Upper lobe of right lung (tissue), 1 donor: Measurements from ENCODE around the gene RTKN2. TPM values are rescaled to one million over a fixed set of nuclear protein-coding genes. Genes with fewer than 3 reads are reported as not detected.
A peak's percentile ranks its signal among the peaks of the same experiment; 100 is the strongest.

Source experiments
- ATAC-seq: fragments of 200-7000 bp; cut with Tn5 transposase; one replicate; pipeline ENCODE4 v1.9.1; 2020; ENCODE audit warnings: mild to moderate bottlenecking, moderate library complexity
- DNase-seq: peaks from one replicate; pipeline ENCODE4 v3.0.0-alpha.2; 2020
- H3K27ac ChIP-seq: fragments of 200-600 bp; one replicate; pipeline ENCODE4 v1.8.0; 2022
- H3K27me3 ChIP-seq: fragments of 200-600 bp; one replicate; pipeline ENCODE4 v1.8.0; 2022; ENCODE audit warnings: mild to moderate bottlenecking
- H3K36me3 ChIP-seq: fragments of 200-600 bp; one replicate; pipeline ENCODE4 v1.8.0; 2022
- H3K4me1 ChIP-seq: fragments of 200-600 bp; one replicate; pipeline ENCODE4 v1.8.0; 2022
- H3K4me3 ChIP-seq: fragments of 200-600 bp; one replicate; pipeline ENCODE4 v1.8.0; 2022; ENCODE audit warnings: mild to moderate bottlenecking
- H3K9me3 ChIP-seq: fragments of 200-600 bp; one replicate; pipeline ENCODE4 v1.8.0; 2022
- CTCF ChIP-seq: fragments of 200-600 bp; IDR thresholded peaks from one replicate; pipeline ENCODE4 v1.8.0; 2022; ENCODE audit warnings: antibody characterized with exemption
- intact Hi-C: fragments of 100-400 bp; cut with DNase I; formaldehyde crosslinking; loops from one replicate; pipeline ENCODE4 v1.11.0; 2022
- long read RNA-seq: library from polyadenylated mRNA; unstranded; transcript quantifications from one replicate; pipeline ENCODE4 v2.0.0, GENCODE V29; 2021
- total RNA-seq: library from RNA; stranded (reverse); fragmentation: NEBNext Ultra II Directional; extraction: Animal tissue kit (Norgen Biotek cat#: 25700); gene quantifications from one replicate; pipeline ENCODE4 v1.2.1, GENCODE V29; 2021
- donor health status: DM: no; HTN: yes; CAD: no; lungs with severe emphysema.

RTKN2 gene
- 93.7 TPM for total RNA-seq
- long read RNA-seq, full-length matches to known transcripts, result 141 of 304 reads
- long read RNA-seq, partial matches to known transcripts, result 49 of 304 reads
- long read RNA-seq, other reads (novel, unspliced or antisense), result 114 of 304 reads

GRCh38 chr10:62268399-62269114, at the start of gene RTKN2:
TSS of gene RTKN2 (minus strand) at chr10:62268844. CDS start at chr10:62268610, 234 bp downstream.
- H3K27ac ChIP-seq, result no peak within 1 kb of the TSS
- TF ChIP-seq CTCF, result no peak
- H3K4me3 ChIP-seq, result peak within 1 kb of the TSS; percentile 71
- DNase-seq, result peak; percentile 93
- H3K9me3 ChIP-seq, result no peaks in the 10 kb centered on the region
- peak; percentile 95 for ATAC-seq
- intact Hi-C loops, result no loop called here
- H3K27me3 ChIP-seq, result no peaks in the 10 kb centered on the region
- H3K4me1 ChIP-seq, result peaks cover 5% of the 10 kb centered on the region
- no peaks in the 10 kb centered on the region for H3K36me3 ChIP-seq

- no peak for TF ChIP-seq CTCF
- H3K36me3 ChIP-seq, result no peaks in the 10 kb centered on the region
- H3K4me3 ChIP-seq, result no peak overlapping the region
- no peaks in the 10 kb centered on the region for H3K4me1 ChIP-seq
- H3K27ac ChIP-seq, result no peak overlapping the region
- H3K27me3 ChIP-seq, result no peaks in the 10 kb centered on the region
- peak; percentile 35 for ATAC-seq
- DNase-seq, result no peak
- intact Hi-C loops, result no loop called here
- H3K9me3 ChIP-seq, result no peaks in the 10 kb centered on the region
Observed at GRCh38 chr10:62317257-62317656, 48.6 kb upstream of the RTKN2 start.

GRCh38 chr10:62309254-62309653, 40.6 kb upstream of the RTKN2 start:
- Histone ChIP-seq H3K4me1 (no peaks in the 10 kb centered on the region), H3K27ac (no peak overlapping the region), H3K27me3 (no peaks in the 10 kb centered on the region), H3K4me3 (no peak overlapping the region), H3K36me3 (no peaks in the 10 kb centered on the region), H3K9me3 (no peaks in the 10 kb centered on the region)
- TF ChIP-seq CTCF, result no peak
- intact Hi-C loops, result no loop called here
- ATAC-seq (no peak), DNase-seq (no peak)

GRCh38 chr10:62308101-62308500, 39.5 kb upstream of the RTKN2 start:
- Histone ChIP-seq H3K9me3 (no peaks in the 10 kb centered on the region), H3K27me3 (no peaks in the 10 kb centered on the region), H3K27ac (peak overlapping the region; percentile 34), H3K4me1 (no peaks in the 10 kb centered on the region), H3K36me3 (no peaks in the 10 kb centered on the region), H3K4me3 (no peak overlapping the region)
- ATAC-seq (no peak), DNase-seq (no peak)
- intact Hi-C loops, result no loop called here
- TF ChIP-seq CTCF, result no peak

- DNase-seq, result no peak
- TF ChIP-seq CTCF, result no peak
- ATAC-seq, result peak; percentile 49
Observed at GRCh38 chr10:62307635-62308034, 39.0 kb upstream of the RTKN2 start.

More at GRCh38 chr10:62307635-62308034, 39.0 kb upstream of the RTKN2 start:
- Histone ChIP-seq H3K9me3 (no peaks in the 10 kb centered on the region), H3K27ac (peak overlapping the region; percentile 34), H3K36me3 (no peaks in the 10 kb centered on the region), H3K4me1 (no peaks in the 10 kb centered on the region), H3K4me3 (no peak overlapping the region), H3K27me3 (no peaks in the 10 kb centered on the region)
- intact Hi-C loops, result no loop called here
